Measurements from ENCODE around the gene TIRAP.

DNA sequence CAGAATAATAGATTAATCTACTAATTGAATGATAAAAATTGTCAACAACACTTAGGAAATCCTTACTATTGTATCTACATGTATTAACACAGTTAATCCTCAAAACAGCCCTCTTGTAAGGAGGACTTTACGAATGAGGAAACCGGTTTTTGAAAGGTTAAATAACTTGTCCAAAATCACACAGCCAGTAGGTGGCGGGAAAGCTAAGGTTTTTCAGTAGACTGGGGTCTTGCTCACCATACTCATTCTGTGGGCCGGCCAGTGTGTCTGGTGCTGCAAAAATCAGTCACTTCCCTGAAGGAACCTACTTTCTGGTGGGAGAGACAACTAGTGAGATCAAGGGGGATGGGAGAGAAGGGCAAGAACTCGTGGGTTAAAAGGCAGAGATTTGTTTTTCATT lies 24.8 kb downstream of the TIRAP start:
- TF ChIP-seq POLR2A (IDR thresholded peaks at IDR 0.05; ENCODE audit: low read length) (no peak), GATA1 (IDR thresholded peaks at IDR 0.05; ENCODE audit: low read depth, low read length) (no peak)
